ENCODE measurements around the gene HIBCH. TPM values are rescaled to one million over a fixed set of nuclear protein-coding genes. Genes with fewer than 3 reads are reported as not detected.

The HIBCH gene
- total and polyA plus RNA-seq, 9 of the 15 experiments (the other 6 are each of a cell fraction or from before 2014, with no cell fraction given): 17.0 to 65.4 (median 28.3) TPM

GRCh38 chr2:190184460-190184859 lies 135.2 kb downstream of the HIBCH start (continued):
- peak in 1 of 2 experiments; percentile 89; a peak in 2 of 4 replicates for TF ChIP-seq ZMIZ1 (IDR thresholded peaks at IDR 0.05; ENCODE audit: low read depth in 2 of 2, low read length in 2 of 2)
- no peak for TF ChIP-seq LCOR (CRISPR knock-in tag; IDR thresholded peaks at IDR 0.05)
- no peak for TF ChIP-seq ZNF699 (CRISPR knock-in tag; IDR thresholded peaks at IDR 0.05; ENCODE audit: insufficient replicate concordance)
- no peak for TF ChIP-seq ELF2 (CRISPR knock-in tag; IDR thresholded peaks at IDR 0.05)
- peak; percentile 80 to 82 for TF ChIP-seq KDM1A (IDR thresholded peaks at IDR 0.05)
- peak; percentile 32 to 59 for TF ChIP-seq AFF1 (IDR thresholded peaks at IDR 0.05; ENCODE audit: low read depth in 1 of 2, partially characterized antibody in 2 of 2)
- TF ChIP-seq ZBED1 (IDR thresholded peaks at IDR 0.05): no peak
- TF ChIP-seq CBFA2T3 (IDR thresholded peaks at IDR 0.05): peak; percentile 99
- peak; percentile 44; the same call in 1 of the 2 replicates for TF ChIP-seq DMBX1 (CRISPR knock-in tag; IDR thresholded peaks at IDR 0.05; ENCODE audit: borderline replicate concordance)
- TF ChIP-seq PHB (CRISPR knock-in tag; IDR thresholded peaks at IDR 0.05): no peak
- TF ChIP-seq PHF20 (IDR thresholded peaks at IDR 0.05; ENCODE audit: partially characterized antibody): no peak
- TF ChIP-seq ILF3 (IDR thresholded peaks at IDR 0.05; ENCODE audit: borderline replicate concordance): peak; percentile 43; the same call in 1 of the 2 replicates
- TF ChIP-seq ZNF174 (CRISPR knock-in tag; IDR thresholded peaks at IDR 0.05): no peak
- TF ChIP-seq ZNF639 (CRISPR knock-in tag; conservative IDR thresholded peaks at IDR 0.05 in 1 of 2, IDR thresholded peaks at IDR 0.05 in 1 of 2): 0 out of 4 replicates have a peak, but pooled peaks of 1 of the 2 experiments have one; percentile 40
- TF ChIP-seq ZNF586 (CRISPR knock-in tag; conservative IDR thresholded peaks at IDR 0.05): no peak
- TF ChIP-seq BDP1 (IDR thresholded peaks at IDR 0.05; ENCODE audit: insufficient read depth, insufficient read length): no peak
- TF ChIP-seq RBM34 (IDR thresholded peaks at IDR 0.05; ENCODE audit: borderline replicate concordance, insufficient read depth, low read length): no peak
- no peak for TF ChIP-seq ERF (CRISPR knock-in tag; IDR thresholded peaks at IDR 0.05)
- TF ChIP-seq SIRT6 (IDR thresholded peaks at IDR 0.05; ENCODE audit: low read depth, low read length): no peak
- TF ChIP-seq HMG20A (CRISPR knock-in tag; conservative IDR thresholded peaks at IDR 0.05): no peak
- TF ChIP-seq CHD1 (IDR thresholded peaks at IDR 0.05; ENCODE audit: low read length): no peak

All from K562 (cell line).